ENCODE measurements around the gene ITSN2.

DNA sequence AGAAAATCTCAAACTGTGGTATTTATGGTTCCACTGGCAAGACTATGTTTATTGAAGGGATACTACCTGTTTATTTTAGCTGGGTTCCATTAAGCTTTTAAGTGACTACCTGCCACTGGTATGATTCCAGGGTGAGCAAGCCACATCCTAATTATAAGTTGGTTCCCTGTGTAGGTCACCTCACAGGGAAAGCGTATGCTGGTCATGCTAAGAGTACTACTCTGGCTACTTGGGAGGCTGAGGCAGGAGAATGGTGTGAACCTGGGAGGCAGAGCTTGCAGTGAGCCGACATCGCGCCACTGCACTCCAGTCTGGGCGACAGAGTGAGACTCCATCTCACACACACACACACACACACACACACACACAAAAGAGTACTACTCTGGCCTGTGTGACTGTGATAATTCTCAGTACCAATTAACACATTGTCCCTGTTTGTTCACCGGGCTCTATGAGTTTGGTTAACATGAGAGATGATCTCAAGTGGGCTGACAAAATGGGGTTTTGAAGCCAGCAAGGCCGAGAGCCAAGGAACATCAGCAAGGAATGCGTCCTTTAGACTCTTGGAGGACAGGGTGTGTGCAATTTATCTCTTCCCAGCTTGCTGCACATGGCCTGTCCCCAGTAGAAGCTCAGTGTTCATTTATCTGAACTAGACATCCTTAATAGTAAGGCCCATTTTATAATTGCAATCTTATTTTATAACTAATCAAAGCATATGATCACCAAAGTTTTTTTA, 15.2 kb upstream of the ITSN2 start:
- TF ChIP-seq, protein P1, sequence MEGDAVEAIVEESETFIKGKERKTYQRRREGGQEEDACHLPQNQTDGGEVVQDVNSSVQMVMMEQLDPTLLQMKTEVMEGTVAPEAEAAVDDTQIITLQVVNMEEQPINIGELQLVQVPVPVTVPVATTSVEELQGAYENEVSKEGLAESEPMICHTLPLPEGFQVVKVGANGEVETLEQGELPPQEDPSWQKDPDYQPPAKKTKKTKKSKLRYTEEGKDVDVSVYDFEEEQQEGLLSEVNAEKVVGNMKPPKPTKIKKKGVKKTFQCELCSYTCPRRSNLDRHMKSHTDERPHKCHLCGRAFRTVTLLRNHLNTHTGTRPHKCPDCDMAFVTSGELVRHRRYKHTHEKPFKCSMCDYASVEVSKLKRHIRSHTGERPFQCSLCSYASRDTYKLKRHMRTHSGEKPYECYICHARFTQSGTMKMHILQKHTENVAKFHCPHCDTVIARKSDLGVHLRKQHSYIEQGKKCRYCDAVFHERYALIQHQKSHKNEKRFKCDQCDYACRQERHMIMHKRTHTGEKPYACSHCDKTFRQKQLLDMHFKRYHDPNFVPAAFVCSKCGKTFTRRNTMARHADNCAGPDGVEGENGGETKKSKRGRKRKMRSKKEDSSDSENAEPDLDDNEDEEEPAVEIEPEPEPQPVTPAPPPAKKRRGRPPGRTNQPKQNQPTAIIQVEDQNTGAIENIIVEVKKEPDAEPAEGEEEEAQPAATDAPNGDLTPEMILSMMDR (IDR thresholded peaks at IDR 0.05; ENCODE audit: insufficient read depth, low read depth, low read length): no peak
- TF ChIP-seq EZH2 (IDR thresholded peaks at IDR 0.05; ENCODE audit: insufficient read depth, low read length): no peak
